Erythroblast (primary cell): Measurements from ENCODE around the gene MYCT1.

Experiments used
- GATA1 ChIP-seq: IDR thresholded peaks from 2 replicates; pipeline ENCODE4 v1.6.1; 2011; ENCODE audit warnings: low read depth, mild to moderate bottlenecking, control low read depth, low read length, moderate library complexity
- POLR2A ChIP-seq: IDR thresholded peaks from 2 replicates; pipeline ENCODE4 v1.6.1; 2011; ENCODE audit warnings: mild to moderate bottlenecking, low read length

- no peak for TF ChIP-seq POLR2A
- TF ChIP-seq GATA1 = no peak
Measured at GRCh38 chr6:152669895-152670294, 27.8 kb upstream of the MYCT1 start.
